OCI-LY7 (cell line): ENCODE data around the gene SMG9.

ENCODE experiments used
- CTCF ChIP-seq: fragments of 200-600 bp; sonication (generic); conservative IDR thresholded peaks from 2 replicates; pipeline ENCODE4 v1.5.1; 2014; ENCODE audit warnings: mild to moderate bottlenecking, antibody characterized with exemption, low read length, moderate library complexity, mixed read lengths
- EZH2phosphoT487 ChIP-seq: fragments of 200-600 bp; sonication (generic); IDR thresholded peaks from 2 replicates; pipeline ENCODE4 v1.6.1; 2018; ENCODE audit warnings: low read depth, borderline replicate concordance, mild to moderate bottlenecking, mixed run types, antibody characterized with exemption, low read length, moderate library complexity, mixed read lengths

GRCh38 chr19:43729919-43730318 is 24.8 kb downstream of the SMG9 start:
- TF ChIP-seq CTCF (no peak), EZH2phosphoT487 (no peak)
